Measurements from ENCODE around the gene KLHL42.
"Not testable (repeated sequence)": the region's sequence is repeated elsewhere in the genome, so short reads cannot be mapped to it uniquely, and the experiment has no call there.

KLHL42 gene

GRCh38 chr12:27779920-27780611 lies at the start of gene KLHL42, which contains the start of gene MANSC4:
Gene KLHL42 (plus strand): TSS chr12:27780233. CDS start chr12:27780331, 98 bp downstream.
Gene MANSC4 (minus strand): TSS chr12:27780236. CDS start chr12:27771276, 8,960 bp downstream.
- no peak for DNase-seq (ENCODE audit: low spot score)

GRCh38 chr12:27732281-27732680 lies 47.8 kb upstream of the KLHL42 start:
- DNase-seq (ENCODE audit: low spot score) = no peak

GRCh38 chr12:27733052-27733656 lies 46.9 kb upstream of the KLHL42 start:
- no peak for DNase-seq (ENCODE audit: low spot score)

GRCh38 chr12:27733791-27734190 lies 46.2 kb upstream of the KLHL42 start:
- DNase-seq (ENCODE audit: low spot score) = no peak

GRCh38 chr12:27734321-27734720 lies 45.7 kb upstream of the KLHL42 start:
- DNase-seq (ENCODE audit: low spot score) = not testable (repeated sequence)

- DNase-seq (ENCODE audit: low spot score) = no peak
Observed at GRCh38 chr12:27743601-27744000, 36.4 kb upstream of the KLHL42 start.

- not testable (repeated sequence) for DNase-seq (ENCODE audit: low spot score)
Observed at GRCh38 chr12:27745734-27746133, 34.3 kb upstream of the KLHL42 start.

GRCh38 chr12:27747111-27747820 lies 32.8 kb upstream of the KLHL42 start:
- no peak for DNase-seq (ENCODE audit: low spot score)

- DNase-seq (ENCODE audit: low spot score) = no peak
Observed at GRCh38 chr12:27751386-27752047, 28.5 kb upstream of the KLHL42 start.

- no peak for DNase-seq (ENCODE audit: low spot score)
Observed at GRCh38 chr12:27754795-27755194, 25.2 kb upstream of the KLHL42 start.

- DNase-seq (ENCODE audit: low spot score) = no peak
Observed at GRCh38 chr12:27756670-27757195, 23.3 kb upstream of the KLHL42 start.

- DNase-seq (ENCODE audit: low spot score) = no peak
Observed at GRCh38 chr12:27762757-27763156, 17.3 kb upstream of the KLHL42 start.

- DNase-seq (ENCODE audit: low spot score) = no peak
Observed at GRCh38 chr12:27766587-27766986, 13.4 kb upstream of the KLHL42 start.

GRCh38 chr12:27769142-27769673 lies 10.8 kb upstream of the KLHL42 start:
- no peak for DNase-seq (ENCODE audit: low spot score)

GRCh38 chr12:27771481-27772327 lies 8.3 kb upstream of the KLHL42 start:
- no peak for DNase-seq (ENCODE audit: low spot score)

GRCh38 chr12:27772328-27773049 lies 7.5 kb upstream of the KLHL42 start:
- peak; percentile 48 for DNase-seq (ENCODE audit: low spot score)

GRCh38 chr12:27777141-27777540 lies 2.9 kb upstream of the KLHL42 start:
- DNase-seq (ENCODE audit: low spot score) = peak; percentile 52

- no peak for DNase-seq (ENCODE audit: low spot score)
Observed at GRCh38 chr12:27778206-27778605, 1.8 kb upstream of the KLHL42 start.

GRCh38 chr12:27779416-27779919 lies 565 bp upstream of the KLHL42 start:
- DNase-seq (ENCODE audit: low spot score) = no peak

Data from COLO829 (cell line).